H9 (cell line): ENCODE results near the gene PCNX2. TPM values are rescaled to one million over a fixed set of nuclear protein-coding genes. Genes with fewer than 3 reads are reported as not detected.

Source experiments
- DNase-seq: peaks from one replicate; pipeline ENCODE4 v3.0.0-alpha.2; 2017
- H2AFZ ChIP-seq: one replicate; pipeline ENCODE4 v1.6.1; 2013; ENCODE audit warnings: mild to moderate bottlenecking, low read length, control low read depth, moderate library complexity
- H2AK5ac ChIP-seq: 2 replicates; pipeline ENCODE4 v1.6.1; 2013; ENCODE audit warnings: low read length, control low read depth, mixed read lengths; ENCODE audit not compliant: insufficient read length
- H2BK120ac ChIP-seq: one replicate; pipeline ENCODE4 v1.6.1; 2013; ENCODE audit warnings: low read depth, mild to moderate bottlenecking, low read length, control low read depth, inconsistent platforms; ENCODE audit not compliant: poor library complexity, severe bottlenecking
- H2BK12ac ChIP-seq: 2 replicates; pipeline ENCODE4 v1.6.1; 2013; ENCODE audit warnings: low read length, control low read depth, mixed read lengths, low read depth; ENCODE audit not compliant: insufficient read length
- H2BK15ac ChIP-seq: 2 replicates; pipeline ENCODE4 v1.6.1; 2013; ENCODE audit warnings: low read depth, low read length, control low read depth
- H2BK20ac ChIP-seq: one replicate; pipeline ENCODE4 v1.6.1; 2013; ENCODE audit warnings: low read depth, mild to moderate bottlenecking, low read length, control low read depth, inconsistent platforms; ENCODE audit not compliant: poor library complexity, severe bottlenecking
- H2BK5ac ChIP-seq: 2 replicates; pipeline ENCODE4 v1.6.1; 2013; ENCODE audit warnings: low read length, control low read depth, mixed read lengths; ENCODE audit not compliant: insufficient read length
- H3K14ac ChIP-seq: 2 replicates; pipeline ENCODE4 v1.6.1; 2013; ENCODE audit warnings: low read length, control low read depth; ENCODE audit not compliant: insufficient read depth
- H3K18ac ChIP-seq: 2 replicates; pipeline ENCODE4 v1.6.1; 2013; ENCODE audit warnings: low read depth, mild to moderate bottlenecking, mixed read lengths, low read length, control low read depth; ENCODE audit not compliant: insufficient read length
- H3K23ac ChIP-seq: 2 replicates; pipeline ENCODE4 v1.6.1; 2013; ENCODE audit warnings: low read length, control low read depth, mixed read lengths, low read depth; ENCODE audit not compliant: insufficient read length
- H3K23me2 ChIP-seq: 2 replicates; pipeline ENCODE4 v1.6.1; 2013; ENCODE audit warnings: low read depth, mild to moderate bottlenecking, mixed read lengths, low read length, control low read depth; ENCODE audit not compliant: insufficient read length, poor library complexity, severe bottlenecking
- H3K27ac ChIP-seq: 2 replicates; pipeline ENCODE4 v1.5.1; 2013; ENCODE audit warnings: low read length, control low read depth, mixed read lengths, low read depth; ENCODE audit not compliant: insufficient read length
- H3K27me3 ChIP-seq: 2 replicates; pipeline ENCODE4 v1.6.1; 2013; ENCODE audit warnings: low read length, control low read depth, inconsistent platforms; ENCODE audit not compliant: insufficient read depth
- H3K4ac ChIP-seq: 2 replicates; pipeline ENCODE4 v1.6.1; 2013; ENCODE audit warnings: low read depth, mild to moderate bottlenecking, control low read depth, inconsistent platforms, low read length, moderate library complexity
- H3K4me1 ChIP-seq: 2 replicates; pipeline ENCODE4 v1.6.1; 2013; ENCODE audit warnings: low read length, control low read depth, inconsistent platforms; ENCODE audit not compliant: insufficient read depth
- H3K4me2 ChIP-seq: 2 replicates; pipeline ENCODE4 v1.6.1; 2013; ENCODE audit warnings: low read length, control low read depth, mixed read lengths; ENCODE audit not compliant: insufficient read length, insufficient read depth
- H3K56ac ChIP-seq: 2 replicates; pipeline ENCODE4 v1.6.1; 2013; ENCODE audit warnings: low read depth, mild to moderate bottlenecking, mixed read lengths, low read length, control low read depth; ENCODE audit not compliant: insufficient read length
- H3K79me1 ChIP-seq: 2 replicates; pipeline ENCODE4 v1.6.1; 2013; ENCODE audit warnings: low read depth, mild to moderate bottlenecking, moderate library complexity, low read length, control low read depth, inconsistent platforms; ENCODE audit not compliant: insufficient read depth, poor library complexity, severe bottlenecking
- H3K79me2 ChIP-seq: 2 replicates; pipeline ENCODE4 v1.6.1; 2013; ENCODE audit warnings: low read length, control low read depth, inconsistent platforms; ENCODE audit not compliant: insufficient read depth
- H3K9ac ChIP-seq: 2 replicates; pipeline ENCODE4 v1.6.1; 2013; ENCODE audit warnings: low read length, control low read depth, mixed read lengths; ENCODE audit not compliant: insufficient read length; ENCODE audit errors: extremely low read depth
- H3K9me3 ChIP-seq: one replicate; pipeline ENCODE4 v1.6.1; 2013; ENCODE audit warnings: low read depth, low read length, inconsistent platforms; ENCODE audit not compliant: control insufficient read depth
- H3T11ph ChIP-seq: one replicate; pipeline ENCODE4 v1.6.1; 2013; ENCODE audit warnings: mild to moderate bottlenecking, low read length, control low read depth, inconsistent platforms
- H4K20me1 ChIP-seq: one replicate; pipeline ENCODE4 v1.6.1; 2013; ENCODE audit not compliant: control insufficient read depth, insufficient read length, insufficient read depth
- H4K5ac ChIP-seq: 2 replicates; pipeline ENCODE4 v1.6.1; 2013; ENCODE audit warnings: low read depth, mild to moderate bottlenecking, mixed read lengths, low read length, control low read depth; ENCODE audit not compliant: insufficient read length
- H4K8ac ChIP-seq: replicated peaks from 2 replicates; pipeline ENCODE4 v1.6.1; 2013; ENCODE audit warnings: low read length, control low read depth, mixed read lengths, low read depth; ENCODE audit not compliant: insufficient read length
- H4K91ac ChIP-seq: 2 replicates; pipeline ENCODE4 v1.6.1; 2013; ENCODE audit warnings: low read depth, mild to moderate bottlenecking, moderate library complexity, mixed read lengths, low read length, control low read depth; ENCODE audit not compliant: insufficient read length
- H3K27ac Mint-ChIP-seq, 3 experiments: 2 replicates in 2 of 3; 3 replicates in 1 of 3; pipeline ENCODE4 v1.8.0; 2020 to 2021; ENCODE audit warnings: mixed read lengths in 3 of 3, mild to moderate bottlenecking in 1 of 3, moderate library complexity in 1 of 3
- H3K27me3 Mint-ChIP-seq: 2 replicates; pipeline ENCODE4 v1.8.0; 2021; ENCODE audit warnings: low read depth, mild to moderate bottlenecking, moderate library complexity, mixed read lengths
- H3K36me3 Mint-ChIP-seq, 3 experiments: 2 replicates in 2 of 3; 3 replicates in 1 of 3; pipeline ENCODE4 v1.8.0; 2020 to 2021; ENCODE audit warnings: low read depth in 3 of 3, mixed read lengths in 3 of 3; ENCODE audit not compliant: insufficient read depth in 1 of 3
- H3K4me1 Mint-ChIP-seq, 2 experiments: 2 replicates each; pipeline ENCODE4 v1.8.0; 2020; ENCODE audit warnings: mixed read lengths in 2 of 2
- H3K4me3 Mint-ChIP-seq, 2 experiments: 2 replicates in 1 of 2; 3 replicates in 1 of 2; pipeline ENCODE4 v1.8.0; 2020 to 2021; ENCODE audit warnings: mild to moderate bottlenecking in 2 of 2, mixed read lengths in 2 of 2, moderate library complexity in 1 of 2
- H3K9me3 Mint-ChIP-seq, 2 experiments: 2 replicates in 1 of 2; 3 replicates in 1 of 2; pipeline ENCODE4 v1.8.0; 2020; ENCODE audit warnings: mild to moderate bottlenecking in 2 of 2, mixed read lengths in 2 of 2, moderate library complexity in 1 of 2
- CTCF ChIP-seq: fragments of 200-600 bp; sonication (generic); conservative IDR thresholded peaks from 3 replicates; pipeline ENCODE4 v1.8.0; 2021; ENCODE audit warnings: antibody characterized with exemption, mild to moderate bottlenecking
- total RNA-seq: library from RNA; stranded (reverse); gene quantifications from 2 replicates; pipeline ENCODE4 v1.2.1, GENCODE V29; 2021

Gene PCNX2
- total RNA-seq, 1 experiment from 2014 or later: 45.1 TPM

GRCh38 chr1:233326319-233326718 lies 30.8 kb upstream of the PCNX2 start:
- no peaks in the 10 kb centered on the region for H3K79me1 ChIP-seq
- H4K20me1 ChIP-seq: no peaks in the 10 kb centered on the region
- H3K9ac ChIP-seq: no peak overlapping the region
- H3K56ac ChIP-seq: no peak overlapping the region
- Mint-ChIP-seq H3K4me3 (peak overlapping the region; percentile 76 to 84; a peak in 4 of 5 replicates), H3K36me3 (no peaks in the 10 kb centered on the region; a peak in 1 of 7 replicates), H3K9me3 (0 out of 5 replicates have a peak, but pooled peaks cover 0 to 2% of the 10 kb centered on the region in 2 experiments), H3K4me1 (peaks cover 20 to 22% of the 10 kb centered on the region in 2 experiments), H3K27ac (no peak overlapping the region), H3K27me3 (peaks cover 33% of the 10 kb centered on the region)
- H2BK15ac ChIP-seq: no peak overlapping the region
- no peak for TF ChIP-seq CTCF
- DNase-seq: no peak
- H2AFZ ChIP-seq: no peak overlapping the region
- H2BK12ac ChIP-seq: no peak overlapping the region
- H3K27me3 ChIP-seq: no peaks in the 10 kb centered on the region; the same call in 1 of the 2 replicates
- H4K5ac ChIP-seq: no peak overlapping the region
- H3K4ac ChIP-seq: no peak overlapping the region
- peaks cover 6% of the 10 kb centered on the region; the same call in 1 of the 2 replicates for H3K79me2 ChIP-seq
- H3K18ac ChIP-seq: no peak overlapping the region
- no peak overlapping the region for H2BK20ac ChIP-seq
- no peak overlapping the region for H3K27ac ChIP-seq
- H3K4me2 ChIP-seq: peak overlapping the region; percentile 77
- no peak overlapping the region for H3T11ph ChIP-seq
- no peak overlapping the region for H2BK120ac ChIP-seq
- no peak overlapping the region for H4K8ac ChIP-seq
- peaks cover 2% of the 10 kb centered on the region; the same call in 1 of the 2 replicates for H3K4me1 ChIP-seq
- no peak overlapping the region for H4K91ac ChIP-seq
- no peaks in the 10 kb centered on the region for H3K9me3 ChIP-seq
- peaks cover 17% of the 10 kb centered on the region for H3K23me2 ChIP-seq
- no peak overlapping the region for H3K23ac ChIP-seq
- no peak overlapping the region for H2AK5ac ChIP-seq
- no peak overlapping the region for H2BK5ac ChIP-seq
- no peak overlapping the region for H3K14ac ChIP-seq
